ENCODE results near the gene ATF4.

The ATF4 gene

DNA sequence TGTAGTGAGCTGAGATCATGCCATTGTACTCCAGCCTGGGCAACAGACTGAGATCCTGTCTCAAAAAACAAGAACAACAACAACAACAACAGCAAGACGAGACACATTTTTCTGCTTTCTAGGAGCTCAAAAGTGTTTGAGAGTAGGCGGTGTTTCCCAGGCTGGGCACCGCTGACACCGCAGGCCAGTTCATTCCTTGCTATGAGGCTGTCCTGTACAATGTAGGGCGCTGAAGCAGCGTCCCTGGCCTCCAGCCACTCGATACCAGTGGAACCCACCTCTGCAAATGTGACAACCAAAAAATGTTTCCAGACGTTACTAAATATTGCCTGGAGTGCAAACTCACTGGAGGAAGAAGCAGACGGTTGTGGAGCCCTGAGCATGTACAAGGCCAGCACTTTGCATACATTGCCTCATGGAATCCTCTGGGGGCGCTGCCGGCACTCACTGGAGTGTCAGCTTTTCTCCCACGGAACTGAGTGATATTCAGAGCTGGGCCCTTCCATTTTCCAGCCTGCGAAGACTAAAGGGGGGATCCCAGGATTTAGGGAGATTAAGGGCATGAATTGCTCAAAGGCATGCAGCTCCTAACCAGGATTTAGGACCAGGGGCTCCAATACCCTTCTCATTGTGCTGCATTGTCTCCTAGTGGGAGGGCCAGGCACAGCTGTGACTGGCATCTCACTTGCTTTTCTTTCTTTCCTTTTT, 24.1 kb upstream of the ATF4 start:
- TF ChIP-seq, protein P1, sequence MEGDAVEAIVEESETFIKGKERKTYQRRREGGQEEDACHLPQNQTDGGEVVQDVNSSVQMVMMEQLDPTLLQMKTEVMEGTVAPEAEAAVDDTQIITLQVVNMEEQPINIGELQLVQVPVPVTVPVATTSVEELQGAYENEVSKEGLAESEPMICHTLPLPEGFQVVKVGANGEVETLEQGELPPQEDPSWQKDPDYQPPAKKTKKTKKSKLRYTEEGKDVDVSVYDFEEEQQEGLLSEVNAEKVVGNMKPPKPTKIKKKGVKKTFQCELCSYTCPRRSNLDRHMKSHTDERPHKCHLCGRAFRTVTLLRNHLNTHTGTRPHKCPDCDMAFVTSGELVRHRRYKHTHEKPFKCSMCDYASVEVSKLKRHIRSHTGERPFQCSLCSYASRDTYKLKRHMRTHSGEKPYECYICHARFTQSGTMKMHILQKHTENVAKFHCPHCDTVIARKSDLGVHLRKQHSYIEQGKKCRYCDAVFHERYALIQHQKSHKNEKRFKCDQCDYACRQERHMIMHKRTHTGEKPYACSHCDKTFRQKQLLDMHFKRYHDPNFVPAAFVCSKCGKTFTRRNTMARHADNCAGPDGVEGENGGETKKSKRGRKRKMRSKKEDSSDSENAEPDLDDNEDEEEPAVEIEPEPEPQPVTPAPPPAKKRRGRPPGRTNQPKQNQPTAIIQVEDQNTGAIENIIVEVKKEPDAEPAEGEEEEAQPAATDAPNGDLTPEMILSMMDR (IDR thresholded peaks at IDR 0.05; ENCODE audit: insufficient read depth, low read length, poor library complexity, severe bottlenecking): peak; percentile 83
- TF ChIP-seq EZH2phosphoT487 (conservative IDR thresholded peaks at IDR 0.05; ENCODE audit: low read length): no peak
- Histone ChIP-seq H4K20me1 (ENCODE audit: low read depth, low read length) (no peaks in the 10 kb centered on the region), H3K9me3 (ENCODE audit: insufficient read depth, low read length) (no peaks in the 10 kb centered on the region), H3K27me3 (ENCODE audit: low read length) (no peaks in the 10 kb centered on the region), H3K36me3 (ENCODE audit: low read length) (no peaks in the 10 kb centered on the region), H3K9ac (ENCODE audit: low read length) (no peak overlapping the region), H3F3A (ENCODE audit: insufficient read depth) (peaks cover 10% of the 10 kb centered on the region), H2AFZ (ENCODE audit: low read depth, low read length, severe bottlenecking) (no peak overlapping the region), H3K4me3 (ENCODE audit: insufficient read depth, low read length, poor library complexity, severe bottlenecking) (no peak overlapping the region), H3K27ac (ENCODE audit: low read depth, low read length) (no peak overlapping the region), H3K4me2 (ENCODE audit: low read depth, low read length, poor library complexity, severe bottlenecking) (no peak overlapping the region), H3K9me2 (replicated peaks; ENCODE audit: insufficient read depth, low read length) (no peaks in the 10 kb centered on the region), H3K79me2 (ENCODE audit: insufficient read depth, low read length) (no peaks in the 10 kb centered on the region)

- Histone ChIP-seq H4K20me1 (ENCODE audit: low read depth, low read length) (no peaks in the 10 kb centered on the region), H3K9me2 (replicated peaks; ENCODE audit: insufficient read depth, low read length) (no peaks in the 10 kb centered on the region), H3K4me3 (ENCODE audit: insufficient read depth, low read length, poor library complexity, severe bottlenecking) (no peak overlapping the region), H3K36me3 (ENCODE audit: low read length) (no peaks in the 10 kb centered on the region), H3K9ac (ENCODE audit: low read length) (no peak overlapping the region), H3K27me3 (ENCODE audit: low read length) (no peaks in the 10 kb centered on the region), H3K79me2 (ENCODE audit: insufficient read depth, low read length) (peaks cover under 1% of the 10 kb centered on the region; the same call in 1 of the 2 replicates), H3F3A (ENCODE audit: insufficient read depth) (peaks cover 10% of the 10 kb centered on the region), H3K4me2 (ENCODE audit: low read depth, low read length, poor library complexity, severe bottlenecking) (no peak overlapping the region), H3K9me3 (ENCODE audit: insufficient read depth, low read length) (no peaks in the 10 kb centered on the region), H2AFZ (ENCODE audit: low read depth, low read length, severe bottlenecking) (no peak overlapping the region), H3K27ac (ENCODE audit: low read depth, low read length) (no peak overlapping the region)
- TF ChIP-seq EZH2phosphoT487 (conservative IDR thresholded peaks at IDR 0.05; ENCODE audit: low read length): no peak
- TF ChIP-seq, protein P1 (IDR thresholded peaks at IDR 0.05; ENCODE audit: insufficient read depth, low read length, poor library complexity, severe bottlenecking): no peak
Observed at GRCh38 chr22:39497429-39497828, 22.9 kb upstream of the ATF4 start.

GRCh38 chr22:39498368-39498767, 22.0 kb upstream of the ATF4 start:
- Histone ChIP-seq H3K9ac (ENCODE audit: low read length) (no peak overlapping the region), H3K4me2 (ENCODE audit: low read depth, low read length, poor library complexity, severe bottlenecking) (no peak overlapping the region), H3K27ac (ENCODE audit: low read depth, low read length) (no peak overlapping the region), H3K79me2 (ENCODE audit: insufficient read depth, low read length) (peaks cover 10% of the 10 kb centered on the region), H3K9me2 (replicated peaks; ENCODE audit: insufficient read depth, low read length) (no peaks in the 10 kb centered on the region), H4K20me1 (ENCODE audit: low read depth, low read length) (no peaks in the 10 kb centered on the region), H3K4me3 (ENCODE audit: insufficient read depth, low read length, poor library complexity, severe bottlenecking) (no peak overlapping the region), H3K27me3 (ENCODE audit: low read length) (no peaks in the 10 kb centered on the region), H3F3A (ENCODE audit: insufficient read depth) (peaks cover 10% of the 10 kb centered on the region), H3K36me3 (ENCODE audit: low read length) (no peaks in the 10 kb centered on the region), H3K9me3 (ENCODE audit: insufficient read depth, low read length) (no peaks in the 10 kb centered on the region), H2AFZ (ENCODE audit: low read depth, low read length, severe bottlenecking) (no peak overlapping the region)
- no peak for TF ChIP-seq EZH2phosphoT487 (conservative IDR thresholded peaks at IDR 0.05; ENCODE audit: low read length)
- TF ChIP-seq, protein P1 (IDR thresholded peaks at IDR 0.05; ENCODE audit: insufficient read depth, low read length, poor library complexity, severe bottlenecking): no peak

Data from SU-DHL-6 (cell line).